Omental fat pad (tissue), 4 donors: ENCODE results near the gene CCDC136. TPM values are rescaled to one million over a fixed set of nuclear protein-coding genes. Genes with fewer than 3 reads are reported as not detected.

Experiments
- ATAC-seq: fragments of 150-250 bp; one replicate; pipeline ENCODE4 v1.9.1; 2016; ENCODE audit warnings: mild to moderate bottlenecking, moderate library complexity; ENCODE audit not compliant: low FRiP score
- DNase-seq: peaks from one replicate; pipeline ENCODE4 v3.0.0-alpha.2; 2019; ENCODE audit warnings: low spot score
- total RNA-seq, 4 donors: library from RNA; depleted of rRNA; stranded (reverse); fragments of >200 nt; gene quantifications; one replicate each; pipeline ENCODE4 v1.1.0, GENCODE V29; 2016
- TF ChIP-seq, protein P1 (sequence below), 3 donors: fragments of 450-650 bp; IDR thresholded peaks; one replicate each; pipeline ENCODE4 v1.5.1; 2016 to 2017; ENCODE audit warnings: antibody characterized with exemption in 3 of 3, mild to moderate bottlenecking in 3 of 3, moderate library complexity in 2 of 3

The CCDC136 gene
- total RNA-seq, 4 donors from 2014 or later, result 1.7 to 27.9 (median 2.7) TPM

DNA sequence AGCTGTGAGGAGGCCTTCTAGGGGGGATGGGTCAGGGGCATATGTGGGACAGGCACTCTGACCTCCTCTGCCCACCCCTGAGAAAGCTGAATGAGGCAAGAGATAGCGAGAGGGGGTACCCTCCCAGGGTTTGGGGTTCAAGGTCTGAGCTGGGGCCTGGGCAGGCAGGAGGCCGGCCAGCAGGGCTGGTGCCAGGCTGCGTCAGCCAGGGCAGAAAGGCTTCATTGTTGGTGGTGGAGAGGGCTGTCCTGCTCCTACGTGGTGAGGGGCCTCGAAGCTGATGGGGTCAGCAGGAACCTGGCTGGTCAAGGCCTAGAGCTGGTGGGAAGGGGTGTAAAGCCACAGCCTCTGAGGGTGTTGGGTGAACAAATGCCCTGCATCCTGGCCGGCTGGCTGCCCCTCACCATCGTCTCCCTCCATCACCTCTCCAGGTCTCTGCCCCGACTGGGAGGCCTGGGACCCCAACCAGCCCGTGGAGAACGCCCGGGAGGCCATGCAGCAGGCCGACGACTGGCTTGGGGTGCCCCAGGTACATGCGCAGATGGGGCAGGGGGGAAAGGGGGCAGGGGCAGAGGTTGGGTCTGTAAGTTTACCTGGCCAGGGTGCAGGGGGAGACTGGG is 45.1 kb downstream of the CCDC136 start:
- TF ChIP-seq, protein P1, sequence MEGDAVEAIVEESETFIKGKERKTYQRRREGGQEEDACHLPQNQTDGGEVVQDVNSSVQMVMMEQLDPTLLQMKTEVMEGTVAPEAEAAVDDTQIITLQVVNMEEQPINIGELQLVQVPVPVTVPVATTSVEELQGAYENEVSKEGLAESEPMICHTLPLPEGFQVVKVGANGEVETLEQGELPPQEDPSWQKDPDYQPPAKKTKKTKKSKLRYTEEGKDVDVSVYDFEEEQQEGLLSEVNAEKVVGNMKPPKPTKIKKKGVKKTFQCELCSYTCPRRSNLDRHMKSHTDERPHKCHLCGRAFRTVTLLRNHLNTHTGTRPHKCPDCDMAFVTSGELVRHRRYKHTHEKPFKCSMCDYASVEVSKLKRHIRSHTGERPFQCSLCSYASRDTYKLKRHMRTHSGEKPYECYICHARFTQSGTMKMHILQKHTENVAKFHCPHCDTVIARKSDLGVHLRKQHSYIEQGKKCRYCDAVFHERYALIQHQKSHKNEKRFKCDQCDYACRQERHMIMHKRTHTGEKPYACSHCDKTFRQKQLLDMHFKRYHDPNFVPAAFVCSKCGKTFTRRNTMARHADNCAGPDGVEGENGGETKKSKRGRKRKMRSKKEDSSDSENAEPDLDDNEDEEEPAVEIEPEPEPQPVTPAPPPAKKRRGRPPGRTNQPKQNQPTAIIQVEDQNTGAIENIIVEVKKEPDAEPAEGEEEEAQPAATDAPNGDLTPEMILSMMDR (IDR thresholded peaks at IDR 0.05), result no peak
- ATAC-seq (no peak), DNase-seq (no peak)

DNA sequence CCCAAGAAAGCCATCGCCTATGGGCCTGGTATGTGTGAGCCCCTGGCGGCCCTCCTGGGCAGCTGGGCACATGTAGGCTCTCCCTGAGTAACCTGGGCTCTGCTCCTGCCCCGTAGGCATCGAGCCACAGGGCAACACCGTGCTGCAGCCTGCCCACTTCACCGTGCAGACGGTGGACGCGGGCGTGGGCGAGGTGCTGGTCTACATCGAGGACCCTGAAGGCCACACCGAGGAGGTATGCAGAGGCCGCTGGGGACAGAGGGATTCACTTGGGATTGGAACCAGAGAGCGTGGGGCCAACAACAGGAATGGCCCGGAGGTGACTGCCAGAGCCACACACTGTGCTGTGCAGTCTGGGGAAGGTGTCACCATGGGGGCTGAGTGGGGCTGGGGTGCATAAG is 45.8 kb downstream of the CCDC136 start:
- no peak for ATAC-seq
- DNase-seq, result no peak
- TF ChIP-seq, protein P1 (IDR thresholded peaks at IDR 0.05), result no peak

DNA sequence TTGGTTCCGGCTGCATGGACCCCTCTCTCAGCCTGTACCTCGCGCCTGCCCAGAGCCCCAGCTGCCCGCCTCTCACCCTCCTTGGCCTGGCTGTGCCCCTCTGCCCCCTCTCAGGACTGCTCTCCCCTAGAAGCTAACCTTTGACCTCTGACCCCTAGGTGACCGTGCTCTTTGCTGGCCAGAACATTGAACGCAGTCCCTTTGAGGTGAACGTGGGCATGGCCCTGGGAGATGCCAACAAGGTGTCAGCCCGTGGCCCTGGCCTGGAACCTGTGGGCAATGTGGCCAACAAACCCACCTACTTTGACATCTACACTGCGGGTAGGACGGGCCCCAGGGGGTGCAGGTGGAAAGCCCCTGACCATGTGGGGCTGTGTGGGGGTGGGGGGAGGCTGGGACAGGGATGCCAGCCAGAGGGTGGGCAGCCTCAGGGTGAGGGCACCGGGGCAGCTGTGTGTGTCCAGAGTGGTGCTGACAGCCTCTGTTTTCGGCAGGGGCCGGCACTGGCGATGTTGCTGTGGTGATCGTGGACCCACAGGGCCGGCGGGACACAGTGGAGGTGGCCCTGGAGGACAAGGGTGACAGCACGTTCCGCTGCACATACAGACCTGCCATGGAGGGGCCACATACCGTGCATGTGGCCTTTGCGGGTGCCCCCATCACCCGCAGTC is 46.5 kb downstream of the CCDC136 start:
- TF ChIP-seq, protein P1 (IDR thresholded peaks at IDR 0.05), result no peak
- no peak for ATAC-seq
- no peak for DNase-seq

DNA sequence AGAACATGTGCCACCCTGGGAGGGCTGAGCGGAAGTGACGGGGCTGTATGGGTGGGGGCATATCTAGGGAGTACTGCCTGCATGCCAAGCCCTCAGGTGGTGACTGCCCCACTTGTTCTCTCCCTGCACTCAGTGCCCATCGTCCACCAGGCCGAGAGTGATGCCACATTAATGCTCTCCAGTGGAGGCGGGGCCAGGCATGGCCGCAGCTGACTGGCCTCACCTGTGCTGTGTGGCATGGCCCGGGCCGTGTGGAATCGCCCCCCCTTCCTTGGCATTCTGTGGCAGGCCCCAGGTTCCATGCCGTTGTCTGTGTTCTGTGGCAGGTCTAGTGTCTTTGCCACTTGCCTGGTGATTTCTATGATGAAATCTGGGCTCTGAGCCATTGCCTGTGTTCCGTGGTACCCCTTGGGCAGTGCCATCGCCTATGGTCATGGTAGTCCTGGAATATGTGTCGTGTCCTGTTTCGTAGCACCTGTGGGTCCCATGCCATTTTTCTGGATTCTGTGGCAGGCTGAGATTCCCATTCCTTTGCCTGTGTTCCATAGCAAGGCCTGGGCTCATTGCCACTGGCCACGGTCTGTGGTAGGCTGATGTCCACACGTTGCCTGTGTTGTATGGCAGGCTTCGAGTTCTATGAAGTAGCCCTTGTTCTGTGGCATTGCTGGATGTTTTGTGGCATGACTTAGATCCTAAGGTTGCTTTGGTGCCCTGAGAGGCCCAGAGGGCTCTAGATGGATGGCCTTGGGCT is 47.4 kb downstream of the CCDC136 start:
- TF ChIP-seq, protein P1 (IDR thresholded peaks at IDR 0.05), result no peak
- no peak for ATAC-seq
- no peak for DNase-seq

DNA sequence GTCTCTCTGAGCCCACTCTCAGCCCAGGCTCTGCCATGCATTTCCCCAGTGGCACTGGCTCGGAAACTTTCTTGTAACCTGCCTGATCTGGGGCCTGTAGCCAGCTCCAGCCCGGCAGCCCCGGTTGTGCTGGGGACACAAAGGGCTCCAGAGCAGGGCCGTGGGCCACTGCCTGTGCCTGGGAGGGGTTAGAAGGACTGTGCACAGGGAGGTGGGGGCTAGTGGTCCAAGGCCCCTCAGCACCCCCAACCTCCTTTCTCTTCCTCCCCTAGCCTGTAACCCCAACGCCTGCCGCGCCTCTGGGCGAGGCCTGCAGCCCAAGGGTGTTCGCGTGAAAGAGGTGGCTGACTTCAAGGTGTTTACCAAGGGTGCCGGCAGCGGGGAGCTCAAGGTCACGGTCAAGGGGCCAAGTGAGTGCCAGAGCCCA is 48.0 kb downstream of the CCDC136 start:
- TF ChIP-seq, protein P1 (IDR thresholded peaks at IDR 0.05), result no peak
- ATAC-seq (no peak), DNase-seq (no peak)

DNA sequence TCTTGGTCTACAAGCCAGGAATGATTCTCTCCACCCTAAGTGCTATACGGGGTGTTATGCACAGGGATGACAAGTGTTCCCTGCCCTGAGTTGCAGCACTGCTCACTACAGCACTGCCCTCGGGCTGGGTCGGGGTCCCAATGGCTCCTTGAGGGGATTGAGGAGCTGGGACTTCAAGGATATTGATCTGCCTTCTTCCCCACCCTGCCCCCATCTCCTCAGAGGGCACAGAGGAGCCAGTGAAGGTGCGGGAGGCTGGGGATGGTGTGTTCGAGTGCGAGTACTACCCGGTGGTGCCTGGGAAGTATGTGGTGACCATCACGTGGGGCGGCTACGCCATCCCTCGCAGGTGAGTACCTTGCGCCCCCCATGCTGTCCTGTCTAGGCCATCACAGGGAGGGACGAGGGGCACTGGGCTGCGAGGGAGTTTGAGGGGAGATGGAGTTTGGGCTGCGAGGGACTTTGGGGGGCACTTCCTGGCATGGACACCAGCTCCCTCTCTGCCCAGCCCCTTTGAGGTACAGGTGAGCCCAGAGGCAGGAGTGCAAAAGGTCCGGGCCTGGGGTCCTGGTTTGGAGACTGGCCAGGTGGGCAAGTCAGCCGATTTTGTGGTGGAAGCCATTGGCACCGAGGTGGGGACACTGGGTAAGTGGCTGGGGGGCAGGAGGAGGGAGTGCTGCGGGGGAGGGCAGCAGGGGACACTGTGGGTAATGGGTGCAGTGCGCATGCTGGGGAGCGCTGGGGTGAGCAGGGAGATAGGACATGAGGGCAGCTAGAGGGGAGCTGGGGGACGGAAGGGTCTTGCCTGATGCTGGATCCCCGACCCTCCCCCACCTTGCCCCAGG is 48.8 kb downstream of the CCDC136 start:
- TF ChIP-seq, protein P1 (IDR thresholded peaks at IDR 0.05), result no peak
- DNase-seq (no peak), ATAC-seq (no peak)
